Measurements from ENCODE around the gene URM1. TPM values are rescaled to one million over a fixed set of nuclear protein-coding genes. Genes with fewer than 3 reads are reported as not detected.
A peak's percentile ranks its signal among the peaks of the same experiment; 100 is the strongest.
"Not testable (repeated sequence)": the region's sequence is repeated elsewhere in the genome, so short reads cannot be mapped to it uniquely, and the experiment has no call there.

The URM1 gene
- total RNA-seq, 1 experiment from 2014 or later, result 101 TPM

DNA sequence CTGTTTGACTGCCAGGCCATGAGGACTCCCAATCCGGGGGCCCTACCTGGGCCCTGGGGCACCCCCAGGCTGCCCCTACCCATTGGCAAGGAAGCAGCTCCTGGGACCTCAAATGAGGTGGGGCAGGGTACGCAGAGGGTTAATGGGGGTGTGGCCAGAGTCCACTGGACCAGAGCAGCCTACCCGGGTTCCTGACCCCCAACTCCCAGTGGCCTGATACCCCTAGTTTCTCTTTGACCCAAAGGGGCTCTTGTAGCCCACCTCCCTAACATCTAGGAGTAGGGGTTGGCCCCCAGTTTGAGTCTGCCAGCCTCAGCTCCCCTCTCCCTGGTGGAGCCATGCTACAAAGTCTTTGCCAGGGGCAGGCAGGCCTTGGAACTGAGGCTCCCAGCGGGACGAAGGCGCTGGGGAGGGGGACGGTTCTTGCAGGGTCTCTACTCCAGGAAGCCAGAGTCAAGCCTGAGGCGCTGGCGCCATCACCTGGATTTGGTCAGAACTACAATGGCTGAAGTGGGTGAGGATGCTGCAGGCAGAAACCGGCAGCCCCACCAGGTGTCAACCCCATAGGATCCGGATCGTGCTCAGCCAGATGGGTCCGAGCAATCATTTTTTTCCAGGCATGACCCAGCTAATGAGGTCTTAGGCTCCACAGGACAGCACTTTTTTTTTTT lies 41.1 kb downstream of the URM1 start:
- no peaks in the 10 kb centered on the region for H3K27me3 ChIP-seq
- no peaks in the 10 kb centered on the region for H3K9me3 ChIP-seq
- no peaks in the 10 kb centered on the region for H3K36me3 ChIP-seq
- DNase-seq, result peak; percentile 22
- H3K4me3 ChIP-seq, result no peak overlapping the region

DNA sequence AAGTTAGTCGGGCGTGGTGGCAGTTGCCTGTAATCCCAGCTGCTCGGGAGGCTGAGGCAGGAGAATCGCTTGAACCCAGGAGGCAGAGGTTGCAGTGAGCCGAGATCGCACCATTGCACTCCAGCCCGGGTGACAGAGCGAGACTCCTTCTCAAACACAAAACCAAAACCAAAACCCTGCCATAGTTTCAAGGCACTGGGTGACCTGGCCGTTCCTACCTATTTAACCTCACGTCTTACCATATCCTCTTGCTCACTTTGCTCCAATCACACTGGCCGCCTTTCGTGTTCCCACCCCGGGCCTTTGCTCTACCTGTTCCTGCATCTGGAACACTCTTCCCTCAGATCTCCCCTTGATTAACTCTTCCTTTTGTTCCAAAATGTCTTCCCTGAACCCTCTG lies 42.6 kb downstream of the URM1 start:
- H3K27me3 ChIP-seq, DNase-seq, H3K9me3 ChIP-seq, H3K36me3 ChIP-seq, H3K4me3 ChIP-seq: not testable (repeated sequence)

DNA sequence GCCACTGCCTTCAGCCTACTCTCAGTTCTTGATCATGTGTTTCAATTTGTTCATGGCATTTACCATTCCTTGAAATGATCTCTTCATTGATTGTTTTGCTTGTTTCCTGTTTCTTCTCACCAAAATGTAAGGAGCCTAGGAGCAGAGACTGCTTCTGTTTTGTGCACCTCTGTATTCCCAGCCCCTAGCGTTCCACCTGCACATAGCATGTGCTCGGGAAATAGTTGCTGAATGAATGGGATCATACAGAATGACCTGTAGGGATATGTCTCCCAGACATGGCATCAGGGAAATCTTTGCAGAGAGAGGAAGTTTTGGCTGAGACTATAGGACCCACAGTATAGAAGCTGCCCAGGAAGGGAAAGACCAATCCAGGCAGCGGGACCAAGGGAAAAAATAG lies 43.3 kb downstream of the URM1 start:
- Histone ChIP-seq H3K36me3 (no peaks in the 10 kb centered on the region), H3K9me3 (no peaks in the 10 kb centered on the region), H3K27me3 (no peaks in the 10 kb centered on the region), H3K4me3 (no peak overlapping the region)
- DNase-seq, result no peak

DNA sequence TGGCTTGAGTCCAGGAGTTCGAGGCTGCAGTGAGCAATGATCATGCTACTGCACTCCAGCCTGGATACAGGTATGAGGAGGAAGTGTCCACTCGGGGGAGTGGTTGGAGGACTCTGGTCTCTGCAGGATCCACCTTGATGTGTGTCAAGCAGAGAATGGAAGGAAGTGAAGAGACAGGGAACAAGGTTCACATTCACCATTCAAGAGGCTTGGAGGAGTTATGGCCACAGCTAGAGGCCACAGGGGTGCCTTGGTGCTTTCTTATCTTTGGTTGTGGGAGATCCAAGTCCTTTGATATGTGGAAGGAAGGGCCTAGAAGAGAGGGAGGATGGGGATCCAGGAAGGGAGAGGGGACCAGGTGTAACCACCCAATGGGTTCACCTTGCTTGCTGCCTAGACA lies 44.1 kb downstream of the URM1 start:
- no peaks in the 10 kb centered on the region for H3K9me3 ChIP-seq
- no peaks in the 10 kb centered on the region for H3K36me3 ChIP-seq
- no peak for DNase-seq
- H3K27me3 ChIP-seq, result no peaks in the 10 kb centered on the region
- H3K4me3 ChIP-seq, result no peak overlapping the region

- Histone ChIP-seq H3K27me3 (no peaks in the 10 kb centered on the region), H3K36me3 (no peaks in the 10 kb centered on the region), H3K9me3 (no peaks in the 10 kb centered on the region), H3K4me3 (no peak overlapping the region)
- no peak for DNase-seq
Measured at GRCh38 chr9:128416014-128416413, 44.8 kb downstream of the URM1 start.

GRCh38 chr9:128416432-128417019 lies 45.4 kb downstream of the URM1 start:
- H3K27me3 ChIP-seq, result no peaks in the 10 kb centered on the region
- no peaks in the 10 kb centered on the region for H3K9me3 ChIP-seq
- DNase-seq, result no peak
- no peaks in the 10 kb centered on the region for H3K36me3 ChIP-seq
- H3K4me3 ChIP-seq, result no peak overlapping the region

- H3K27me3 ChIP-seq, result no peaks in the 10 kb centered on the region
- no peaks in the 10 kb centered on the region for H3K36me3 ChIP-seq
- DNase-seq, result no peak
- H3K9me3 ChIP-seq, result no peaks in the 10 kb centered on the region
- no peak overlapping the region; the same call in 1 of the 2 replicates for H3K4me3 ChIP-seq
Measured at GRCh38 chr9:128419061-128419925, 48.1 kb downstream of the URM1 start.

GRCh38 chr9:128420060-128420650 lies 49.0 kb downstream of the URM1 start:
- peak; percentile 73 for DNase-seq
- H3K9me3 ChIP-seq, result no peaks in the 10 kb centered on the region
- no peaks in the 10 kb centered on the region for H3K27me3 ChIP-seq
- peak overlapping the region; percentile 59 for H3K4me3 ChIP-seq
- H3K36me3 ChIP-seq, result no peaks in the 10 kb centered on the region

GRCh38 chr9:128420651-128421481 lies 49.7 kb downstream of the URM1 start, which contains the start of gene CERCAM:
TSS of gene CERCAM (plus strand) at chr9:128420857. CDS start at chr9:128420878, 21 bp downstream.
- peak; percentile 65 for DNase-seq
- no peaks in the 10 kb centered on the region for H3K36me3 ChIP-seq

DNA sequence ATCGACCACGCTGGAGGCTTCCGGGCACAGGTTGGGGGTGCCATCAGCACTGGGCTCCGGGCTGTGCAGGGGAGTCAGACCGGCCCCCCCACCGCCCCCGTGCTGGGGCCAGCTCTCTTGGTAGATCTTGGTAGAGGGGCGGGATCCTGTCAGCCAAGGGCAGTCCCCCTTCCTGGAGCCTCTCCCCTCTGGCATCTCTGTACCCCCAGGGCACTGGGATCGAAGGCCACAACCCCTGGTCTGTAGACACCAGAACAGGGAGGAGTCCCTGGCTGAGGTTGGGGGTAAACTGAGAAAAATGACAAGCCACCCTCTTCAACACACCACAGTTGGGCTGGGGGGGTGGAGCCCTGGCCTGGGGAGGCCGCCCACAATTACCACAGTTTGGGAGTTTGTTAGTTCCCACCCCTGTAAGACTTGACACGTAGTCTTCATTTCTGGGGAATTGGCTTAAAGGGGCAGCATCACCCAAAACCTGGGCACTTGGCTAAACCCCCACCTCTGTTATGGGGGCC lies 50.4 kb downstream of the URM1 start:
- Histone ChIP-seq H3K36me3 (no peaks in the 10 kb centered on the region), H3K27me3 (no peaks in the 10 kb centered on the region), H3K9me3 (no peaks in the 10 kb centered on the region), H3K4me3 (peak overlapping the region; percentile 59)
- no peak for DNase-seq

More at GRCh38 chr9:128420651-128421481, 49.7 kb downstream of the URM1 start, which contains the start of gene CERCAM:
- Histone ChIP-seq H3K4me3 (peak within 1 kb of the TSS; percentile 59), H3K9me3 (no peaks in the 10 kb centered on the region), H3K27me3 (no peaks in the 10 kb centered on the region)

DNA sequence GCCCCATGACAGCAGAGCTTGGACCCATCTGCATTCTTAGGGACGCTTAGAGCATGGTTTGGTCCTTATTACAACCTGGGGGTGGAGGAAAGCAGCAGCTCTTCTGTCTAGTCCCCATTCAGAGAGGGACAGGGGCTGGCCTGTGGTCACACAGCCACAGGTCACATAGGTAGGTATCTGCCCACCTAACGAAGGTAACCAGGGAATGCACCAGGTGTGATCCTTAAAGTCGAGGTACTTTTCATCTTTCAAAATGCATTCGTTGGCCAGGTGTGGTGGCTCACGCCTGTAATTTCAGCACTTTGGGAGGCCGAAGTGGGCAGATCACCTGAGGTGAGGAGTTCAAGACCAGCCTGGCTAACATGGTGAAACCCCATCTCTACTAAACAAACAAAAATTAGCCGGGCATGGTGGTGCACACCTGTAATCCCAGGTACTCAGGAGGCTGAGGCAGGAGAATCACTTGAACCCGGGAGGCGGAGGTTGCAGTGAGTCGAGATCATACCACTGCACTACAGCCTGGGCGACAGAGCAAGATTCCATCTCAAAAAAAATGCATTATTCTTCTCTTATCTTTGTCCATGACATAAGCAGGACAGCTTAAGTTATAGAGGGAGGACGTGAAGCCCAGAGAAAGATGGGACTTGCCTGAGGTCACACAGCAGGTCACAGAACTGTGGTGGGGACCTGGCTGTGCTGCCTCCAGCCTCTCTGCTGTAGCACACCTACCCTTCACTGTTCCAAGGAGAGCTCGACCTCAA lies 51.0 kb downstream of the URM1 start:
- not testable (repeated sequence) for H3K4me3 ChIP-seq, H3K9me3 ChIP-seq, DNase-seq, H3K27me3 ChIP-seq, H3K36me3 ChIP-seq

DNA sequence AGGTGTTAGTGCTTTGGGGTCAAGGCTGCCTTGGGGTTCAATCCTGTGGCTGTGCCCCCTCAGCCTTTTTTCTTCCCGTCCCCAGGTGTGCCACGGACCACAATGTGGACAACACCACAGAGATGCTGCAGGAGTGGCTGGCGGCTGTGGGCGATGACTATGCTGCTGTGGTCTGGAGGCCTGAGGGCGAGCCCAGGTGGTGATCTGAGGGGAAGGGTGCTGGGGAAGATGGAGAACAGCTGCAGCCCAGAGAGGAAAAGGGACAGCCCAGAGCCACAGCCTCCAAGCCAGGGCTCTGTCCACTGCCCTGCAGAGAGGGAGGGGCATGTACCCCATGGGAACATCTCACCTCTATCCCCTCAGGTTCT lies 51.6 kb downstream of the URM1 start:
- Histone ChIP-seq H3K4me3 (no peak overlapping the region), H3K27me3 (no peaks in the 10 kb centered on the region), H3K9me3 (no peaks in the 10 kb centered on the region), H3K36me3 (no peaks in the 10 kb centered on the region)
- no peak for DNase-seq

GRCh38 chr9:128423356-128423755 lies 52.2 kb downstream of the URM1 start:
- H3K36me3 ChIP-seq, H3K9me3 ChIP-seq, DNase-seq, H3K27me3 ChIP-seq, H3K4me3 ChIP-seq: not testable (repeated sequence)

DNA sequence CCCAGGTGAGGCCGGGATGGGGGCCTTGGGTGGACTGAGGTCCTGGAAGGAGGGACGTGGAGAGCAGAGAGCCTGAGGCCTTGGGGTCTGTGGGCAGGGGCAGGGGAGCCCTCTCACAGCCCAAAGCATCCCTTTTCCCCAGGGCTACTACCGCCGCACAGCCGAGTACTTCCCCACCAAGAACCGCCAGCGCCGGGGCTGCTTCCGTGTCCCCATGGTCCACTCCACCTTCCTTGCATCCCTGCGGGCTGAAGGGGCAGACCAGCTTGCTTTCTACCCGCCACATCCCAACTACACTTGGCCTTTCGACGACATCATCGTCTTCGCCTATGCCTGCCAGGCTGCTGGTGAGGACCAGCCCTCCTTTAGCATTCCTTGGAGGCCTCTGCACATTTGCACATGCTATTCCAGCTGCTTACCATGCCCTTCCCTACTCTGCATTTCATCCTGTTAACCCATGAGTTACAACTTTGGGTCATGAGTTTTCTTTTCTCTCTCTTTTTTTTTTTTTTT lies 53.1 kb downstream of the URM1 start:
- no peak overlapping the region for H3K4me3 ChIP-seq
- no peaks in the 10 kb centered on the region for H3K27me3 ChIP-seq
- no peaks in the 10 kb centered on the region for H3K36me3 ChIP-seq
- no peak for DNase-seq
- H3K9me3 ChIP-seq, result no peaks in the 10 kb centered on the region
